Endodermal cell (in vitro differentiated cells): ENCODE data around the gene CDC14A. TPM values are rescaled to one million over a fixed set of nuclear protein-coding genes. Genes with fewer than 3 reads are reported as not detected.

Source experiments
- DNase-seq: peaks from one replicate; pipeline ENCODE4 v3.0.0-alpha.2; 2017
- H3K27ac ChIP-seq: 2 replicates; pipeline ENCODE4 v1.5.1; 2013; ENCODE audit warnings: mild to moderate bottlenecking, low read depth, low read length, moderate library complexity
- H3K27me3 ChIP-seq: 2 replicates; pipeline ENCODE4 v1.6.1; 2013; ENCODE audit warnings: mild to moderate bottlenecking, low read length, moderate library complexity; ENCODE audit not compliant: insufficient read depth, control insufficient read depth, poor library complexity, severe bottlenecking
- H3K36me3 ChIP-seq: 2 replicates; pipeline ENCODE4 v1.7.0; 2013; ENCODE audit warnings: mild to moderate bottlenecking, low read length, moderate library complexity; ENCODE audit not compliant: control insufficient read depth, insufficient read depth
- H3K4me1 ChIP-seq: one replicate; pipeline ENCODE4 v1.7.0; 2013; ENCODE audit warnings: low read length; ENCODE audit not compliant: control insufficient read depth, insufficient read depth
- H3K4me3 ChIP-seq: 2 replicates; pipeline ENCODE4 v1.5.1; 2013; ENCODE audit warnings: mild to moderate bottlenecking, low read length, moderate library complexity
- H3K9ac ChIP-seq: 2 replicates; pipeline ENCODE4 v1.6.1; 2013; ENCODE audit warnings: mild to moderate bottlenecking, low read length, moderate library complexity; ENCODE audit not compliant: poor library complexity, severe bottlenecking; ENCODE audit errors: extremely low read depth
- H3K9me3 ChIP-seq: 2 replicates; pipeline ENCODE4 v1.6.1; 2013; ENCODE audit warnings: mild to moderate bottlenecking, low read length, moderate library complexity; ENCODE audit not compliant: control insufficient read depth
- H3K27ac Mint-ChIP-seq: 2 replicates; pipeline ENCODE4 v1.8.0; 2020; ENCODE audit warnings: mixed read lengths
- H3K27me3 Mint-ChIP-seq: 2 replicates; pipeline ENCODE4 v1.8.0; 2021; ENCODE audit warnings: mild to moderate bottlenecking, mixed read lengths; ENCODE audit not compliant: insufficient read depth
- H3K36me3 Mint-ChIP-seq: 2 replicates; pipeline ENCODE4 v1.8.0; 2020; ENCODE audit warnings: low read depth, mixed read lengths
- H3K4me1 Mint-ChIP-seq: 2 replicates; pipeline ENCODE4 v1.8.0; 2020; ENCODE audit warnings: mixed read lengths
- H3K4me3 Mint-ChIP-seq: 2 replicates; pipeline ENCODE4 v1.8.0; 2020; ENCODE audit warnings: mild to moderate bottlenecking, moderate library complexity, mixed read lengths
- H3K9me3 Mint-ChIP-seq: 2 replicates; pipeline ENCODE4 v1.8.0; 2020; ENCODE audit warnings: mild to moderate bottlenecking, mixed read lengths
- CTCF ChIP-seq: fragments of 200-600 bp; sonication (generic); conservative IDR thresholded peaks from 2 replicates; pipeline ENCODE4 v1.5.0; 2021; ENCODE audit warnings: antibody characterized with exemption, mild to moderate bottlenecking
- WGBS, 2 experiments: methylation state at CpG; one replicate each; pipeline versions ENCODE4 v1.1.5 to v1.1.7; 2013; ENCODE audit warnings: missing lambda C conversion rate in 2 of 2, mixed read lengths in 1 of 2; ENCODE audit not compliant: insufficient coverage in 1 of 2, insufficient read length in 1 of 2; 5-methylcytosine and 5-hydroxymethylcytosine counted together
- total RNA-seq, 2 donors: library from RNA; stranded (reverse); fragmentation: NEBNext Ultra II Directional in 1 of 2; extraction: Animal tissue kit (Norgen Biotek cat#: 25700) in 1 of 2; gene quantifications; 2 replicates in 1 of 2; 3 replicates in 1 of 2; pipeline ENCODE4 v1.2.1, GENCODE V29; 2021

Gene CDC14A
- total RNA-seq, 2 donors from 2014 or later = 14.5 to 17.6 TPM

- no peaks in the 10 kb centered on the region for H3K9me3 Mint-ChIP-seq
- peaks cover 3% of the 10 kb centered on the region for H3K36me3 Mint-ChIP-seq
- no peak overlapping the region for H3K4me3 Mint-ChIP-seq
- H3K4me3 ChIP-seq = no peak overlapping the region
- H3K9ac ChIP-seq = no peak overlapping the region
- DNase-seq = no peak
- 86 to 97% methylated on average over 5 of the region's 5 CpGs for WGBS, 2 experiments
- no peaks in the 10 kb centered on the region for H3K4me1 ChIP-seq
- H3K36me3 ChIP-seq = peaks cover 21% of the 10 kb centered on the region
- H3K27me3 Mint-ChIP-seq = no peaks in the 10 kb centered on the region
- no peak overlapping the region for H3K27ac Mint-ChIP-seq
- no peak for TF ChIP-seq CTCF
- H3K9me3 ChIP-seq = no peaks in the 10 kb centered on the region
- H3K4me1 Mint-ChIP-seq = peaks cover 8% of the 10 kb centered on the region
- H3K27me3 ChIP-seq = no peaks in the 10 kb centered on the region
- H3K27ac ChIP-seq = no peak overlapping the region
These were observed 164.6 kb downstream of the CDC14A start for GRCh38 chr1:100516857-100517256.

GRCh38 chr1:100517515-100517914 lies 165.2 kb downstream of the CDC14A start:
- no peak overlapping the region for H3K4me3 Mint-ChIP-seq
- DNase-seq = no peak
- 88 to 94% methylated on average over 1 of the region's 1 CpG for WGBS, 2 experiments
- peaks cover 22% of the 10 kb centered on the region for H3K36me3 ChIP-seq
- no peaks in the 10 kb centered on the region for H3K27me3 Mint-ChIP-seq
- H3K9me3 Mint-ChIP-seq = no peaks in the 10 kb centered on the region
- no peaks in the 10 kb centered on the region for H3K27me3 ChIP-seq
- H3K9ac ChIP-seq = no peak overlapping the region
- H3K4me3 ChIP-seq = no peak overlapping the region
- no peaks in the 10 kb centered on the region for H3K4me1 ChIP-seq
- no peak overlapping the region for H3K27ac Mint-ChIP-seq
- peaks cover 3% of the 10 kb centered on the region for H3K36me3 Mint-ChIP-seq
- H3K9me3 ChIP-seq = no peaks in the 10 kb centered on the region
- no peak overlapping the region for H3K27ac ChIP-seq
- TF ChIP-seq CTCF = no peak
- peaks cover 8% of the 10 kb centered on the region for H3K4me1 Mint-ChIP-seq

GRCh38 chr1:100518023-100518422 lies 165.7 kb downstream of the CDC14A start:
- Mint-ChIP-seq H3K4me3 (no peak overlapping the region), H3K27ac (no peak overlapping the region), H3K27me3 (no peaks in the 10 kb centered on the region), H3K9me3 (no peaks in the 10 kb centered on the region), H3K4me1 (peaks cover 8% of the 10 kb centered on the region), H3K36me3 (peaks cover 3% of the 10 kb centered on the region)
- DNase-seq = no peak
- Histone ChIP-seq H3K36me3 (peaks cover 18% of the 10 kb centered on the region), H3K27me3 (no peaks in the 10 kb centered on the region), H3K4me1 (no peaks in the 10 kb centered on the region), H3K9ac (no peak overlapping the region), H3K4me3 (no peak overlapping the region), H3K27ac (no peak overlapping the region), H3K9me3 (no peaks in the 10 kb centered on the region)
- no peak for TF ChIP-seq CTCF
- WGBS, 2 experiments = 88 to 100% methylated on average over 1 of the region's 2 CpGs
